ENCODE measurements around the gene COL5A3.
"Not testable (repeated sequence)": the region's sequence is repeated elsewhere in the genome, so short reads cannot be mapped to it uniquely, and the experiment has no call there.

Gene COL5A3

DNA sequence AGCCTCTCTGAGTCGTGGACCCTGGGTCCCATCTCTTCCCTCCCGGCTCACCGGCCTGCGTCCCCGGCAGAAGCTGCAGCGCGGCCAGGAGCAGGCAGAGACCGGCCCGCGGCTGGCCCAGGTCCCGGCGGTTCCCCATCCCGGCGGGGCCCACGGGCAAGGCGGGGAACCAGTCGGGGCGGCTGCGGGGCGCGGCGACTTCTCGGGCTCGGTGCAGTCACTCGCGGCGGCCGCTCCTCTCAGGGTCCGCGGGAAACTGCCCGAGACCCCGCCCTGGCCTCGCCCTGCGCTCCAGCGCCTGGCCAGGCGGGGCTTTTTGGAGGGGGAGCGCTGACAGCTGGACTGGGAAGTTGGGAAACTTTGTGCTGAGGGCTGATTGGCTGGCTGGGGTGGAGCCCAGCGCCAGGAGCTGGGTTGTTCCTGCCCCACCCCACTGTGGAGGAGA is at the start of gene COL5A3:
TSS of gene COL5A3 (minus strand) at position 258 of the 445 bp plus-strand sequence. CDS start at position 139, 119 bp downstream.
- DNase-seq (ENCODE audit: low read depth): no peak

DNA sequence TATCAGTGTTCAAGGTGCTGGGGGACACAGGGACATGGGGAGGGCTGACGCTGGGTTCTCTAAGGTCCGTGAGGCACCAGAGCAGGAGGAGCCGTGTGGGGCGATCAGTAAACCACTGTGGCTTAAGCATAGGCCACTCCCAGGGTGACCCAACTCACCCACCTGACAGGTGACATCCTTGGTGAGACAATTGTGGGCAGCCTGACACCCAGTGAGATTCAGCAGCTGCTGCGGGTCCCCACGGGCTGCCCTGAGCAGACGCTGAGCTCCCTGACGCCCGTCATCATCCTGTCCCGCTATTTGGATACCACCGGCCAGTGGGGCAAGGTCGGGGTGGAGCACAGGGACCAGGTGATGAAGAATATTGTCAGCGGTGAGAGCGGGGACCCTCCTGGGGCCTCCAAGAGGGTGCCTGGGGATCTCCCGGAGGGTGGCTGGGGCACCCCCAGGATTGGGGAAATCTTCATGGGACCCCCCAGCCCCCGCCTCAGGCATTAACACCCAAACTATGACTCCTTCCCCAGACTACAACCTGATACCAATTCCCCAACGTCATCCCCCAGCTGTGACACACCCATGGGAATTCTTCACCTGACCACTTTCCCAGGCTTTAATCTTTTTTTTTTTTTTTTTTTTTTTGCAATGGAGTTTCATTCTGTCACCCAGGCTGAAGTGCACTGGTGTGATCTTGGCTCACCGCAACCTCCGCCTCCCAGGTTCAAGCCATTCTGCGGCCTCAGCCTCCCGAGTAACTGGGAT is 42.5 kb upstream of the COL5A3 start:
- DNase-seq (ENCODE audit: low read depth): no peak

DNA sequence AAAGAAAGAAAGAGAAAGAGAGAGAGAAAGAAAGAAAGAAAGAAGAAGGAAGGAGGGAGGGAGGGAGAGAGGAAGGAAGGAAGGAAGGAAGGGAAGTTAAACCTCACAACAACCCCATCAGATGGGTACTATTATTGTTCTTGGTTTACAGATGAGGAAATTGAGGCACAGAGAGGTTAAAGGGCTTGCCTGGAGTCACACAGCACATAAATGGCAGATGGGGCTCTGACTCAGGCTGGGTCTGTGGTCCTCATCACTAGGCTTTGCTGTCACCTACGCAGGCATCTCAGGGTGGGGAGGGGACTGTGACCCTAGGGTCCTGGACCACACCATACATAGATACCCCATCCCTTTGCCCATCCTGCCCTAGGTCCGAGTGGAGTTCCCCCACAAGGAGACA is 39.3 kb upstream of the COL5A3 start:
- DNase-seq (ENCODE audit: low read depth): no peak

DNA sequence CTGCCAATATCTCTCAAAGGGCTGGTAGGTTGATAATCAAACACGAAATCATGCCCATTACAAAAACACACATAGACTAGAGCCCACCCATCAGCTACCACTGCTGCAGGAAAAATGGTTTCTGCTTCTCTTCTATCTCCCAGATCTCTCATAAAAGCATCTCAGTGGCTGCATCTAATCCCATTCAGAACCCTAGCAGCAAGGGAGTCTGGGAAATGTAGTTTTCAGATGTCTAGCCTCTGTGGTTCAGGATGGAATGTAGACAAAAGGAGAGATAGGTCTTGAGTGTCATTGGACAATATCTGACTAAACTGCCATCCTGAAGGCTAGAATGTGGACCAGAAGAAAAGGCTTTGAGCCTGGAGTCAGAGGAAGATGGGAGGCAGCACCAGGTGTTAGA is 35.1 kb upstream of the COL5A3 start:
- DNase-seq (ENCODE audit: low read depth): no peak

GRCh38 chr19:10044390-10044789 is 34.1 kb upstream of the COL5A3 start:
- no peak for DNase-seq (ENCODE audit: low read depth)

DNA sequence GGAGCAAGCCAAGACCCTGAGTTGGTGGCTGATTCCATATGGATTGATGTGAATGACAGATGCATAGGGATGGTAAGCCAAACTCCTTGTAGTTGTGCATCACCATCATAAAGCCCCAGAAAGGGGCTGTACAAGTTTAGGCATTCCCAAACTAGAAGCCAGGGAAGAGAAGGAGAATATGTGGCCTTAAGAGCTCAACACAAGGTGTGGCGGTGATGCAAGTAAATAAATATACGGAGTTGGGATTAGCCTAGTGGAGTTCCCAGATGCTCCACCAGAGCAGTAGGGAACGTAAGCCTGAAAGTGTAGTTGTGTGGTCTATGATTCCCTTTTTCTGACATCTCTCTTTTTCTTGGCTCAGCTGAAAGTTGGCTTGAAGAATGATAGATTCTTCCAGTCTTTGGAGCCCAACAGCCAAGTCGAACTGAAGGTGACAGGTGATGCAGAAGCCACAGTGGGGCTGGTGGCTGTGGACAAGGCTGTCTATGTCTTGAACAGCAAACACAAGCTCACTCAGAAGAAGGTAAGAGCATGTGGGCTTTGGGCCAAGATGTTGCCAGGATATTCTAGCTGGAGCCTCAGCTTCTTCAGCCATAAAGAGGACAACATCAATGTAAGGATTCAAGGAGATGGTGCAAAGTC is 33.1 kb upstream of the COL5A3 start:
- no peak for DNase-seq (ENCODE audit: low read depth)

DNA sequence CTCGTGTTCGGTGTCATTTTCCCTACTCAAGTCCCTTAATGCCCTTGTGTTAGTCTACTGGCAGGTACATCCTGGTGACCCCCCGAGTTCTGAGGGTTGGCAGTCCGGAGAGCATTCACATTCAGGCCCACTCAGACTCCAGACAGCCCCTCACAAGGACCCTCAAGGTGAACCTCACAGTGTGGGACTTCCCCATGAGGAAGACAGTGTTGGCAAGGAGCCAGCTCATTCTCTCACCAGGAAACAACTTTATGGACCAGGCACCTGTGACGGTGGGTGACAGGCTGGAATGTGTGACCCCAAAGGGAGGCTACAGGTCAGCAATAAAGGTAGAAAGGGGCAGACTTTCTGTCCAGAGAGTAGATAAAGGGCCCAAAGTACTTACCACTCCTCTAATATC is 27.5 kb upstream of the COL5A3 start:
- DNase-seq (ENCODE audit: low read depth): no peak

DNA sequence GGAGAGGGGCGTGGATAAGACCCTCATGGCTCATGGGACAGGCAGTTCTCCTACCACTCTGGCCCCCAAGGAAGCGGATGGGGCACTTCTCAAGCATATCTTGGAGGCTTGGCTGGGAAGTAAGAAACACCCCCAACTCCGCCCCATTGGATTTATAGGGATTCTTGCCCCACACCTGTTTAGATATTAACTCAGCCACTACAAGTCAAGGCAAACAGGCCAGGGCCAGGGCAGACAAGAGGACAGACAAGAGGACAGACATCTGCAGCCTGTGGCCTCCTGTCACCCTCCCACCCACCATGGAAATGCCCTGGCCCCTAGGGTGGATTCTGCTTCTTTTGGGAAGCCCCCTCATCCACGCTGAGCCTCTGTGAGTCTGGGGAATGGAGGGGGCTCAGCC is 27.1 kb upstream of the COL5A3 start:
- no peak for DNase-seq (ENCODE audit: low read depth)

- DNase-seq (ENCODE audit: low read depth): no peak
These were observed 26.3 kb upstream of the COL5A3 start for GRCh38 chr19:10036601-10037071.

- DNase-seq (ENCODE audit: low read depth): no peak
These were observed 23.3 kb upstream of the COL5A3 start for GRCh38 chr19:10033614-10034013.

DNA sequence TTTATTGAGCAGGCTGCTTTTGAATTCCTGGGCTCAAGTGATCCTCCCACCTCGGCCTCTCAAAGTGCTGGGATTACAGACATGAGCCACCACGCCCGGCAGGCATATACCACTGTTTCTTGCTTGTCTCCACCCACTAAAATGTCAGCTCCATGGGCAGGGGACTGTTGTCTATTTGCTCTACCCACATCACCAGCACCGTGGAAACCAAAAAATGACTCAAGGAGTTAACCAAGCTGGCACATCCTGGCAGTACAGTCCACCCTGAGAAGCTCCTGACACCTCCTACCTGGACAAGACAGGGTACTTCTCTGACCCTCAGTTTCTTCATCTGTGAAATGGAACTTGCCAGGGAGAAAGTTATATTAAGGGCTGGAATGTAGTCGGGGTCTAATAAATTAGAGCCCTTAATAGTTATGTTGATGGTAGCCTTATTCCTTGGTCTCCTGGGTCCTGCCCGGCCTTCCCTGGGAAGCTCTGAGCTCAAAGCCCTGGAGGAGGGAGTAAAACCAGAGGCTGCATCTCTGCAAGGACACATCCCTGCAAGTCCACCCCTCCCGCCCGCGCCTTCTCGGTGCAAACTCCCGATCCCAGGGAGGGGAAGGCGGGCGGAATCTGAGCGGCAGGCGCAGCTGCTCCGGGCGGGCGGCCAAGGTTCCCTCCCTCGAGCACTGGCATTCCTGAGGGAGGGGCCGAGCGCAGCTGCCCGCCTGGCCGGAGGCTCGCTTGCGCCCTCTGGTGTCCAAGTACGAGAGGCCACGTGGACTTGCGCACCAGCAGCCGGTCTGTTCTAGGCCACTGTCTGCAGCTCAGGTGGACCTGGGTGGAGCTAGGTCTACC is 17.1 kb upstream of the COL5A3 start:
- peak; percentile 49 for DNase-seq (ENCODE audit: low read depth)

DNA sequence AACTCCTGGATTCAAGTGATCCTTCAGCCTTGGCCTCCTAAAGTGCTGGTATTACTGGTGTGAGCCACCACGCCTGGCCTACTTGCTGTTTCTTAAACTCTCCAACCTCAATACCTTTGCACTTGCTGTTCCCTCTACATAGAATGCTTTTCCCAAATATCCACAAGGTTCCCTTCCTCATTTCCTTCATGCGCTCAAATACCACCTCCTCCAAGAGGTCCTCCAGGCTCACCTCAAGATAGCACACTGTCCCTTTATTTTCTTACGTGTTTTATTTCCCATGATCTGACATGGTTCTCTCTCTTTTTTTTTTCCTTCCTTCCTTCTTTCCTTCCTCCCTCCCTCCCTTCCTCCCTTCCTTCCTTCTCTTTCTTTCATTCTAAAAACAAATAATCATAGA is 16.4 kb upstream of the COL5A3 start:
- DNase-seq (ENCODE audit: low read depth): no peak

DNA sequence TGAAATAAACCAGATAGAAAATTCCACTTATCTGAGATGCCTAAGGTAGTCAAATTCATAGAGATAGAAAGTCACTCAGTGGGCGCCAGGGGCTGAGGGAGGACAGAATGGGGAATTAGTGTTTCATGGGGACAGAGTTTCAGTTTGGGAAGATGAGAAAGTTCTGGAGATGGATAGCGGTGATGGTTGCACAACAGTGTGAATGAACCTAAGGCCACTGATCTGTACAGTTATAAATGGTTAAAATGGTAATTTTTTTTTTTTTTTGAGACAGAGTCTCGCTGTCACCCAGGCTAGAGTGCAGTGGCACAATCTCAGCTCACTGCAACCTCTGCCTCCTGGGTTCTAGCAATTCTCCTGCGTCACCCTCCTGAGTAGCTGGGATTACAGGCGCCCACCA is 12.8 kb upstream of the COL5A3 start:
- DNase-seq (ENCODE audit: low read depth): not testable (repeated sequence)

DNA sequence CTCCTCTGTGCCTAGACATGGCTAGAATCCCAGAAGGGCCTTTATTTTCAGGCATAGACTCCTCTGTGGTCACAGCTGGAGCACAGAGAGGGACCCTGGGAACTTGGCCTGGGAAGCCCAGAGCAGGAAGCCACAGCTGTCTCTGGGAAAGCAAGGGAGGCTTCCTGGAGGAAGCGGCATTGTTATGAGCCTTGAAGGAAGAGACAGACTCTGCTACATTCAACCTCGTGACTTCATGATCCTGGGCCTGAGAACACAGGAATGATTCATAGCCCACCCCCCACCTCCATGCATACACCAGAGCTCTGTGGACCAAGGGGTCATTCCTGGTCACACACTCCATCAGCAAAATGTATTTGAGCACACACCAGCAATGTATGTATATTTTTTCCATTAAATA is 11.6 kb upstream of the COL5A3 start:
- no peak for DNase-seq (ENCODE audit: low read depth)

DNA sequence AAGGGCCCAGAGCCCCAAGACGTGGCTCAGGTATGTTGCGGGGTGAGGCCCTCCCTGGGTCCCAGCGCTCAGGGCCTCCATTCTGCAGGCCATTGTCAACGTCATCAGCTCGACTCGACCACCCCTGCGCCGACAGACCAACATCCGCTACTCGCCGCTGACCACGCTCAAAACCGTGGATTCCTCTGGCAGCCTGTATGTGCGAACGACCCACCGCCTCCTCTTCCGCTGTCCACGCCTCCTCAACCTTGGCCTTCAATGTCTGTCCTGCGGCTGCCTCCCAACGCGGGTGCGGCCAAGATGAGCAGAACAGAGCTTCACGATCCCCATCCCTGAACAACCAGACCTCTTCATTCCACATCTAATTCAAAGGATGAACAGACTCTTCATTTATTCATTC is 11.1 kb upstream of the COL5A3 start:
- DNase-seq (ENCODE audit: low read depth): no peak

DNA sequence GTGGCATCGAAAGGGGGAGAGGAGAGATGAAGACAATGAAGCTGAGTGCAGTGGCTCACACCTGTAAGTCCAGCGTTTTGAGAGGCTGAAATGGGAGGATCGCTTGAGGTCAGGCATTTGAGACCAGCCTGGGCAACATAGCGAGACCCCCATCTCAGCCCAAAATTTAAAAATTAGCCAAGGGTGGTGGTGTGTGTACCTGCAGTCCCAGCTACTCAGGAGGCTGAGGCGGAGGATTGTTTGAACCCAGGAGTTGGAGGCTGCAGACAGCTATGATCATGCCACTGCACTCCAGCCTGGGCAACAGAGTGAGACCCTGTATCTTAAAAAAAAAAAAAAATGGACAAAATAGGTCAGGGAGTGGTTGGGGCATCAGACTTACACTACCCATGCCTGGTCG is 10.5 kb upstream of the COL5A3 start:
- DNase-seq (ENCODE audit: low read depth): no peak

GRCh38 chr19:10019246-10019645 is 8.9 kb upstream of the COL5A3 start:
- DNase-seq (ENCODE audit: low read depth): no peak

DNA sequence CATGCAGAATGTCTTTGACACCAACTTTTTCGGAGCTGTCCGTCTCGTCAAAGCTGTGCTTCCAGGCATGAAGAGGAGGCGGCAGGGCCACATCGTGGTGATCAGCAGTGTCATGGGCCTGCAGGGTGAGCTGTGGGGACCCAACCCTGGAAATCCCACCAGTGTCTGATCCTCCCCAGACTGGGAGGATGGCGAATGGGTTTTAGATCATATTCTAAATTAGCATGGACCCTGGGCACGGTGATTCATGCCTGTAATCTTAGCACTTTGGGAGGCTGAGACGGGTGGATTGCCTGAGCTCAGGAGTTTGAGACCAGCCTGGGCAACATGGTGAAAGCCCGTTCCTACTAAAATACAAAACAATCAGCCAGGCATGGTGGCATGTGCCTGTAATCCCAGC is 8.5 kb upstream of the COL5A3 start:
- no peak for DNase-seq (ENCODE audit: low read depth)

DNA sequence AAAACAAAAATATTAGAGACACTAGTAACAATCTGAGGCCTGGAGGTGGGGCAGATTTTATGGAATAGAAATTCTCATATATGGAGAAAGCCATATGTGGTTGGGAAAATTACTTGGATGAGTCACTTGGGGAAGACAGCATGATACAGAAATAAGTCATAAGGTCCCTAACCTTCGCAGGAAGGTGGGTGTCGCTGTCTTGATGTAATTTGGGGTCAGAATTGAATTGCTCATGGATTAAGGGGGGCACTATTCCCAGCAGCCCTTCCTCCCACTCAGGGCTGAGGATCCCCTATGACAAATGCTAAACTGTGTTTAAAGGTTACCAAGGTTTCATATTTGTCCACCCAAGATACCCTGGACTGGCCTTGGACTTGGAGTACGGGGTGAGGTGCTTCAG is 8.0 kb upstream of the COL5A3 start:
- no peak for DNase-seq (ENCODE audit: low read depth)

DNA sequence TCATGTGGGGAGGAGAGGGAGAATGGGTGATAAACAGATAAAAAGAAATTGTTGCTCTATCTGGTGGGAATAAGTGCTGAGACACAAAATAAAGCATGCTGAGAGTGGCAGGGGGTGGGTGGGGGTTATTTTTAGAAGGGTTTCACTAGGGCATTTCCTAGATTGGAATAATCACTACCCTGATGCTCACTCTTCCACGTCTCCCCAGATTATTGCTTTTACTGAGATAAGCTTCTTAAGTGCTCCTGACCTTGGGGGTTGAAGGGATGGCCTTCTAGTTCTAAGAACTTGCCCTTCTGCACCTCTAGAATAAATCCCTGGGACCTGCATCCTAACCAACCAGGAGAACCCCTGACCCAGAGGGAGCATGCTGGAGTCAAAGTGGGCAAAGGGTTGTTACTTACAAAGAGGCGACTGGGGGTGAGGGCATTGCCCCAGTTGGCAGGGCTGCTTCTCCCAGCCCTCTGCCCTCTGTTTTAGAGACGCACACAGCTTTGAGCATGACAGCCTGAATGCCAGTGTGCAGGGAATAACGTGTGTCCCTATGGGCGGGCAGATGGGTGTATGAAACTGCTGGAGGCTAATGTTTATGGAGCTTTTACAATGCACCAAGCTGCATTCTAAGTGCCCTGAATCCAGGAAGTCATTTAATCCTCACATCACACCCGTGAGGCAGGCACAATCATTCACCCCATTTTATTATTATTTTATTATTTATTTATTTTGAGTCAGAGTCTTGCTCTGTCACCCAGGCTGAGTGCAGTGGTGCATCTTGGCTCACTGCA is 3.7 kb upstream of the COL5A3 start:
- no peak for DNase-seq (ENCODE audit: low read depth)

GRCh38 chr19:10013316-10013715 is 3.0 kb upstream of the COL5A3 start, which contains the start of gene RDH8:
RDH8 (plus strand) TSS chr19:10013483; CDS start chr19:10013498, 15 bp downstream.
- DNase-seq (ENCODE audit: low read depth): no peak

DNA sequence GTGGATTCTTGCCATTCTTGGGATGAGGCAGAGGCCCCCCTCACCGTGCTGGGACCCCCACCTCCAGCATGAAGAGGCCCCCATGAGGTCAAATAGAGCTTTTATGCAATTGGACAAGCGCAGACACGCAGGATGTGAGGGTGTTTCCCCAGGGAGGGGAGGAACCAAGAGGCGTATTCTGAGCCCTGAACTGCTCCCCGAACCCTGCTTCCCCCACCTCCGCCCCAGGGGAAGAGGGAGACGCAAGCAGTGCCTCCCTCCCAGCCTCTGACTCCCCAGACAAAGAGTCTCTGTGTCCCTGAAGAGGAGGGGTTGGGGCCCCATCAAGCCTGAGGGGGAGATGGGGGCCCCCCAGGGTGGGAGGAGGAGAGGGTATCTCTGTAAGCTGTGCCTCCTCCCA is 1.7 kb upstream of the COL5A3 start:
- DNase-seq (ENCODE audit: low read depth): no peak
